ENCODE results near the gene FOXE3.

Gene FOXE3

GRCh38 chr1:47432071-47433036, 16.3 kb downstream of the FOXE3 start:
- no peak for TF ChIP-seq JUND (IDR thresholded peaks at IDR 0.05; ENCODE audit: low read depth)
- in situ Hi-C loops (cut with HindIII; ENCODE audit: low pct_unique_long_range_greater_than_20kb, low sequenced_read_pairs): no loop called here
- DNase-seq (ENCODE audit: low read depth in 1 of 2, low spot score in 1 of 2): peak; percentile 76 to 81

DNA sequence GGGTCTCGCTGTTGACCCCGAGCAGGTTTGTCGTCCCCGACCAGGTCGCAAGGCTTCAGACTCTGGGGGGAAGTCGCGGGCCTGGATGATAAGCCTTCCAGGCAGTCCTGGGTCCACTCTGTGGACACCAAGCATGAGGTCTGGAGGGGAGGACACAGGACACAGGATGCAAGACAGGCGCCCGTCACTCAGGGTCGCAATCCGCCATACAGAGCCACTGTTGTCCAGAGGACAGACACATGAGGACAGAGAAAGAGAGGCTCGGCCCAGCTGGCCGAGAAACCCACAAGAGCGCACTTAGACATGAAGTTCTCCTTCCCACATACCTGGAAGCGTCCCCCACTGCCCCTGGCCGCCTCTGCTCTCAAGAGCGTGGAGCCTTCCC, 16.9 kb downstream of the FOXE3 start:
- no peak for TF ChIP-seq JUND (IDR thresholded peaks at IDR 0.05; ENCODE audit: low read depth)
- in situ Hi-C loops (cut with HindIII; ENCODE audit: low pct_unique_long_range_greater_than_20kb, low sequenced_read_pairs): no loop called here
- DNase-seq (ENCODE audit: low read depth in 1 of 2, low spot score in 1 of 2): no peak

DNA sequence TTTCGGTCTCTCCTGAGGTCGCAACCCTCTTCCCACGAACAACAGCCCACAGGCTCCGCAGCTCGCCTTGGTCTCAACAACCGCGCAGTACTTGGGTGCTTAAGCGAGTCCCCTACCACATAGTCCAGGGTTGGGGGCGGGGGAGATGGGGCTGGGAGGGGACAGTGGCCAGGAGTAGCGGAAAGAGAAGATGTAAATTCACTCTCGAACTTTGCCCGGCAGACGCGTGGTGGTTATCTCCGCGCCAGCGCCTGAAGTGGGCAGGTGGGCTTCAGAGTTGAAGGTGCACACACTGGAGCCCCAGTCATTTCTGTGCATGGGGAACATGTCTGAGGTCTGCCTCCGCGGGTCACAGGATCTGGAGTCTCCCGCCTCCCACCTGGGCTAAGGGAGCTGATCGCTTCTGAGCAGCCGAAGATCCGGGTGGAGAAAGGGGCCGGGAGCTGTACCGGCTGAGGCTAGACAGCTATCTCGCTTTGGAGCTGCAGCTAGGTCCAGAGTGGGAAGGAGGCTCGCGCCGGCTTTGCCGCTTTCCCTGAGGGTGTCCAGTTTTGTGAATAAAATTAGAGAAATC, 17.5 kb downstream of the FOXE3 start:
- no peak for DNase-seq (ENCODE audit: low read depth in 1 of 2, low spot score in 1 of 2)
- no peak for TF ChIP-seq JUND (IDR thresholded peaks at IDR 0.05; ENCODE audit: low read depth)
- in situ Hi-C loops (cut with HindIII; ENCODE audit: low pct_unique_long_range_greater_than_20kb, low sequenced_read_pairs): no loop called here

DNA sequence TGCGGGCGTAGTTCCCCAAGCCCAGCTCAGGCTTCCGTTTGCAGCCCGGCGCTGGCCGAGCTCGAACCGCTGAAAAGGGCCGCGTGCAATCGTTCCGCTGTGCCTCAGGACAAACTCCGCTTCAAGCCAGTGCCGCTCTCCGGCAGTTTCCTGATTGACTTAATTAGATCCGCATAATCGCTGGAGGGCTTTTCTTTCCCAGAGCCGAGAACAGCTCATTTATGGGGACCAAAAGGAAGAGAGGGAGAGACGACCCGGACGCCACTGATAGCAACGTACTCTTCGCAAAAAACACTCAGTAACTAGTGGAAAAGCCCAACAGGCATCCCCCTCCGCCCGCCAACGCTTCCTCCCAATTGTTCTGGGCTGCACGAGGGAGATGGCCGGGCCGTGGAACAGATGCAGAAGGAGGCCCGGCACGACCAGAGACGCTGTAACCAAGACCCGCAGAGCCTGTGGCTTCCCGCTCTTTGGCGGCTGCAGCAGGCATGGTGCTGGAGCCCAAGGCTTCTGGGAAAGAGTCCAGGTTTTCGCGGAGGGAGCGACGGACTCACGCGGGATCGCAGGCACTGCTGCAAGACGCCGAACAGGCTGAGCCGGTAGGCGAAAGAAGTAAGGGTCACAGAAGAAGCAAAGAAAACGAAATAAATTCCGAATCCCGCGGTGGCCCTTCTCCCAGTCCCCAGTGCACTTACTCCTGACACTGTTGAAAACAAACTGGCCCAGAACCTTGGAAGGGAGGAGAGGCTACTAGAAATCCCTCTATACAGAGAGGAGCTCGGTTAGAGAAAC, 18.2 kb downstream of the FOXE3 start:
- in situ Hi-C loops (cut with HindIII; ENCODE audit: low pct_unique_long_range_greater_than_20kb, low sequenced_read_pairs): no loop called here
- no peak for TF ChIP-seq JUND (IDR thresholded peaks at IDR 0.05; ENCODE audit: low read depth)

GRCh38 chr1:47435506-47436303, 19.6 kb downstream of the FOXE3 start:
- no peak for DNase-seq (ENCODE audit: low read depth in 1 of 2, low spot score in 1 of 2)
- no peak for TF ChIP-seq JUND (IDR thresholded peaks at IDR 0.05; ENCODE audit: low read depth)
- in situ Hi-C loops (cut with HindIII; ENCODE audit: low pct_unique_long_range_greater_than_20kb, low sequenced_read_pairs): no loop called here

More for the DNA sequence above, 18.2 kb downstream of the FOXE3 start:
- no peak for DNase-seq (ENCODE audit: low read depth in 1 of 2, low spot score in 1 of 2)

GRCh38 chr1:47436304-47436978, 20.4 kb downstream of the FOXE3 start:
- in situ Hi-C loops (cut with HindIII; ENCODE audit: low pct_unique_long_range_greater_than_20kb, low sequenced_read_pairs): no loop called here
- no peak for TF ChIP-seq JUND (IDR thresholded peaks at IDR 0.05; ENCODE audit: low read depth)
- DNase-seq (ENCODE audit: low read depth in 1 of 2, low spot score in 1 of 2): peak; percentile 72 to 81

- TF ChIP-seq JUND (IDR thresholded peaks at IDR 0.05; ENCODE audit: low read depth): no peak
- DNase-seq (ENCODE audit: low read depth in 1 of 2, low spot score in 1 of 2): peak in 1 of 2 experiments; percentile 20
- in situ Hi-C loops (cut with HindIII; ENCODE audit: low pct_unique_long_range_greater_than_20kb, low sequenced_read_pairs): no loop called here
Observed at GRCh38 chr1:47436979-47437446, 20.9 kb downstream of the FOXE3 start.

DNA sequence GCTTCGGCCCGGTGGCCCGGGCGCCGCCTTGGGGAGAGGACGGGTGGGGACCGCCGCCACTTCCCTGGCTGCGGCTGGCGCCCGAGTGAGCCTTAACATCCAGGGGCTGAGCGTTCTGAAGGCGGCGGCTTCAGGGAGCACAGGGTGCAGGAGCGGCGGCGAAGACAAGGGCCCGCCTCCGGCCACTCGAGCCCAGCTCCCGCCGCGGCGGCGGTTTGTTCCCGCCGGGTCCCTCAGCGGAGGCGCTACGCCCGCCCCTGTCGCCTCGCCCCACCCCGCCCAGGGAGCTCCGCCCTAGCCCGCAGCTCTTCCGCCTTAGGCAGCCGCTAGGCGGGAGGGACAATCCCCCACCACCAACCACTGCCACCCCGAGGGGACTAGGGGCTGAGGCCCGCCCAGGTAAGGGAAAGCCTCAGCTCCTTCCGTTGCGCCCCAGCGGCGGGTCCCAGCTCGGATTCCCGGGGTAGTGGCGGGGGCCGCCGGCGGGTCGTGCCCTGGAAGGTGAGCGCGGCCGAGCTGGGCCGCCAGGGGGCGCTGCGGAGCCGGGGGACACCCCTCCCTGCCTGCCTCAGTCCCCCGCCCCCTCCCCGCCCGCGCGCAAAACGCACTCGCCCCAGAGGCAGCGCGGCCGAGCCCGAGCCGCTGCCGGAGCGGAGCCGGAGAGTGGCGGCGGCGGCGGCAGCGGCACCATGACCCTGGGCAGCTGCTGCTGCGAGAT, 21.5 kb downstream of the FOXE3 start, which contains the start of gene FOXD2:
FOXD2 (plus strand) TSS at position 598 of the 718 bp plus-strand sequence; CDS start at position 690, 92 bp downstream.
- in situ Hi-C loops (cut with HindIII; ENCODE audit: low pct_unique_long_range_greater_than_20kb, low sequenced_read_pairs): no loop called here
- TF ChIP-seq JUND (IDR thresholded peaks at IDR 0.05; ENCODE audit: low read depth): no peak
- peak; percentile 86 to 88 for DNase-seq (ENCODE audit: low read depth in 1 of 2, low spot score in 1 of 2)

DNA sequence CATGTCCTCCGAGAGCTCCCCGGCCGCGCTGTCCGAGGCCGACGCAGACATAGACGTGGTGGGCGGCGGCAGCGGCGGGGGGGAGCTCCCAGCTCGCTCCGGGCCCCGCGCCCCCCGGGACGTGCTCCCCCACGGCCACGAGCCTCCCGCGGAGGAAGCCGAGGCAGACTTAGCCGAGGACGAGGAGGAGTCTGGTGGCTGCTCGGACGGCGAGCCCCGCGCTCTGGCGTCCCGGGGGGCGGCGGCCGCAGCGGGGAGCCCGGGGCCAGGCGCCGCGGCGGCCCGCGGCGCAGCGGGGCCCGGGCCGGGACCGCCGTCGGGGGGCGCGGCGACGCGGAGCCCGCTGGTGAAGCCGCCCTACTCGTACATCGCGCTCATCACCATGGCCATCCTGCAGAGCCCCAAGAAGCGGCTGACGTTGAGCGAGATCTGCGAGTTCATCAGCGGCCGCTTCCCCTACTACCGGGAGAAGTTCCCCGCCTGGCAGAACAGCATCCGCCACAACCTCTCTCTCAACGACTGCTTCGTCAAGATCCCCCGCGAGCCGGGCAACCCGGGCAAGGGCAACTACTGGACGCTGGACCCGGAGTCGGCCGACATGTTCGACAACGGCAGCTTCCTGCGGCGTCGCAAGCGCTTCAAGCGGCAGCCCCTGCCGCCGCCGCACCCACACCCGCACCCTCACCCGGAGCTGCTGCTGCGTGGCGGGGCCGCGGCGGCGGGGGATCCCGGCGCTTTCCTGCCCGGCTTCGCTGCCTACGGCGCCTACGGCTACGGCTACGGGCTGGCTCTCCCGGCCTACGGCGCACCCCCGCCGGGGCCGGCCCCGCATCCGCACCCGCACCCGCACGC, 22.3 kb downstream of the FOXE3 start:
- peak in 1 of 2 experiments; percentile 29 for DNase-seq (ENCODE audit: low read depth in 1 of 2, low spot score in 1 of 2)
- no peak for TF ChIP-seq JUND (IDR thresholded peaks at IDR 0.05; ENCODE audit: low read depth)
- in situ Hi-C loops (cut with HindIII; ENCODE audit: low pct_unique_long_range_greater_than_20kb, low sequenced_read_pairs): no loop called here

Measured in T47D (cell line).